C4-2B (cell line): ENCODE data around the gene RRP12.

ENCODE experiments used
- ZFX ChIP-seq: fragments of 450-650 bp; IDR thresholded peaks from 2 replicates; pipeline ENCODE4 v1.6.1; 2017
- TF ChIP-seq, protein P1 (sequence below): fragments of 450-650 bp; conservative IDR thresholded peaks from 2 replicates; pipeline ENCODE4 v1.5.1; 2017; ENCODE audit warnings: mild to moderate bottlenecking

DNA sequence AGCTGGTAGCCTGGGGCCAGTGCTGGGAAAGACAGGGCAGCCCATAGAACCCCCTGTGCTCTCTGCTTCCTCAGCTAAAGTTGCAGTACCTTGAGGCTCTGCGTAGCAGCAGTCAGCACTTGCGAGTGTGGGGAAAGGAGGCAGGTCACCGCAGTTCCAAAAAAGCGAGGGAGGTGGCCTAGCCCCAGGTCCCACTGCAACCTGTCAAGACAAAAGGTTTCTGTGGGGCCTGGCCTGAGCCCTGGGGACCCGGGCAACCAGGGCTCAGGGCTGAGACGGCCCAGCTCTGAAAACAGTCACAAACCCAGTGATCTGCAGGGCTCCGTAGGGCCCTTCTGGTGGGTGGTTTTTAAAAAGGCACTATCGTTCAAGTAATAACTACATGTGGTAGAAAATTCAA, 19.5 kb downstream of the RRP12 start:
- TF ChIP-seq, protein P1, sequence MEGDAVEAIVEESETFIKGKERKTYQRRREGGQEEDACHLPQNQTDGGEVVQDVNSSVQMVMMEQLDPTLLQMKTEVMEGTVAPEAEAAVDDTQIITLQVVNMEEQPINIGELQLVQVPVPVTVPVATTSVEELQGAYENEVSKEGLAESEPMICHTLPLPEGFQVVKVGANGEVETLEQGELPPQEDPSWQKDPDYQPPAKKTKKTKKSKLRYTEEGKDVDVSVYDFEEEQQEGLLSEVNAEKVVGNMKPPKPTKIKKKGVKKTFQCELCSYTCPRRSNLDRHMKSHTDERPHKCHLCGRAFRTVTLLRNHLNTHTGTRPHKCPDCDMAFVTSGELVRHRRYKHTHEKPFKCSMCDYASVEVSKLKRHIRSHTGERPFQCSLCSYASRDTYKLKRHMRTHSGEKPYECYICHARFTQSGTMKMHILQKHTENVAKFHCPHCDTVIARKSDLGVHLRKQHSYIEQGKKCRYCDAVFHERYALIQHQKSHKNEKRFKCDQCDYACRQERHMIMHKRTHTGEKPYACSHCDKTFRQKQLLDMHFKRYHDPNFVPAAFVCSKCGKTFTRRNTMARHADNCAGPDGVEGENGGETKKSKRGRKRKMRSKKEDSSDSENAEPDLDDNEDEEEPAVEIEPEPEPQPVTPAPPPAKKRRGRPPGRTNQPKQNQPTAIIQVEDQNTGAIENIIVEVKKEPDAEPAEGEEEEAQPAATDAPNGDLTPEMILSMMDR: no peak
- no peak for TF ChIP-seq ZFX
